Testis (tissue), 2 donors: ENCODE measurements around the gene SPDYE4.

Source experiments
- POLR2A ChIP-seq: fragments of 450-650 bp; IDR thresholded peaks from one replicate; pipeline ENCODE4 v1.6.1; 2017; ENCODE audit warnings: antibody characterized with exemption, mild to moderate bottlenecking, moderate library complexity
- TF ChIP-seq, protein P1 (sequence below), 3 experiments: fragments of 450-650 bp in 2 of 3; fragments of 200-600 bp in 1 of 3; sonication (generic) in 1 of 3; IDR thresholded peaks; one replicate each; pipeline ENCODE4 v1.5.1; 2016 to 2019; ENCODE audit warnings: antibody characterized with exemption in 3 of 3, mild to moderate bottlenecking in 2 of 3, moderate library complexity in 1 of 3

DNA sequence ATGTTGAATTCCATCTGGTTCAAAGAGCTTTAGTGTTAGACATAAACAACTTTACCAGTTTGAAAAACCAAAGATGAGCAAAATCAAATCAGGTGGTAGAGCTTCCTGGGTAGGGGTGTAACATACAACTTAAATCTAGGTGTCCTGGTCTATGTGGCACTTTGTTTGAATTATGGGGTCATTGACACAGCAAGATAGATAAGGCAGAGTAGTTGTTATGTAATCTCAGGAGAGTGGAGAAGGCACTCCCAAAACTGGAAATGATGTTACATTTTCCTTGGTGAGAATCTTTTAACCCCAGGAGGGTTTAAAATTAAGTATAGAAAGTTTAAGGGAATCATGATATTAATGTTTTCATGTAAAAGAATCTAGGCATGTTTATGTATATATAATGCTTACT lies 45.6 kb downstream of the SPDYE4 start:
- TF ChIP-seq, protein P1, sequence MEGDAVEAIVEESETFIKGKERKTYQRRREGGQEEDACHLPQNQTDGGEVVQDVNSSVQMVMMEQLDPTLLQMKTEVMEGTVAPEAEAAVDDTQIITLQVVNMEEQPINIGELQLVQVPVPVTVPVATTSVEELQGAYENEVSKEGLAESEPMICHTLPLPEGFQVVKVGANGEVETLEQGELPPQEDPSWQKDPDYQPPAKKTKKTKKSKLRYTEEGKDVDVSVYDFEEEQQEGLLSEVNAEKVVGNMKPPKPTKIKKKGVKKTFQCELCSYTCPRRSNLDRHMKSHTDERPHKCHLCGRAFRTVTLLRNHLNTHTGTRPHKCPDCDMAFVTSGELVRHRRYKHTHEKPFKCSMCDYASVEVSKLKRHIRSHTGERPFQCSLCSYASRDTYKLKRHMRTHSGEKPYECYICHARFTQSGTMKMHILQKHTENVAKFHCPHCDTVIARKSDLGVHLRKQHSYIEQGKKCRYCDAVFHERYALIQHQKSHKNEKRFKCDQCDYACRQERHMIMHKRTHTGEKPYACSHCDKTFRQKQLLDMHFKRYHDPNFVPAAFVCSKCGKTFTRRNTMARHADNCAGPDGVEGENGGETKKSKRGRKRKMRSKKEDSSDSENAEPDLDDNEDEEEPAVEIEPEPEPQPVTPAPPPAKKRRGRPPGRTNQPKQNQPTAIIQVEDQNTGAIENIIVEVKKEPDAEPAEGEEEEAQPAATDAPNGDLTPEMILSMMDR (IDR thresholded peaks at IDR 0.05): no peak
- no peak for TF ChIP-seq POLR2A
